Suprapubic skin (tissue), 4 donors: ENCODE results near the gene UNC93A. TPM values are rescaled to one million over a fixed set of nuclear protein-coding genes. Genes with fewer than 3 reads are reported as not detected.
A peak's percentile ranks its signal among the peaks of the same experiment; 100 is the strongest.
"Not testable (repeated sequence)": the region's sequence is repeated elsewhere in the genome, so short reads cannot be mapped to it uniquely, and the experiment has no call there.

ENCODE experiments used
- DNase-seq, 2 donors: peaks; one replicate each; pipeline ENCODE4 v3.0.0-alpha.2; 2019; ENCODE audit warnings: low spot score in 2 of 2
- H3K27ac ChIP-seq: fragments of 200-600 bp; sonication (generic); one replicate; pipeline ENCODE4 v1.5.1; 2019
- H3K27me3 ChIP-seq: fragments of 200-600 bp; sonication (generic); one replicate; pipeline ENCODE4 v1.5.1; 2019
- H3K36me3 ChIP-seq: fragments of 200-600 bp; sonication (generic); one replicate; pipeline ENCODE4 v1.5.1; 2019
- H3K4me1 ChIP-seq: fragments of 200-600 bp; sonication (generic); one replicate; pipeline ENCODE4 v1.5.1; 2019
- H3K4me3 ChIP-seq: fragments of 200-600 bp; sonication (generic); one replicate; pipeline ENCODE4 v1.5.1; 2019; ENCODE audit warnings: mild to moderate bottlenecking
- H3K9me3 ChIP-seq: fragments of 200-600 bp; sonication (generic); one replicate; pipeline ENCODE4 v1.5.1; 2019
- EP300 ChIP-seq: sonication (generic); formaldehyde crosslinking; IDR thresholded peaks from one replicate; pipeline ENCODE4 v1.6.1; 2017; ENCODE audit warnings: antibody characterized with exemption
- POLR2A ChIP-seq, 2 donors: fragments of 450-650 bp; IDR thresholded peaks; one replicate each; pipeline ENCODE4 v1.6.1; 2017; ENCODE audit warnings: antibody characterized with exemption in 2 of 2, mild to moderate bottlenecking in 2 of 2, moderate library complexity in 2 of 2
- POLR2AphosphoS5 ChIP-seq, 3 donors: sonication (generic); formaldehyde crosslinking; IDR thresholded peaks; one replicate each; pipeline ENCODE4 v1.6.1; 2017; ENCODE audit warnings: antibody characterized with exemption in 3 of 3
- WGBS: methylation state at CpG from one replicate; pipeline ENCODE4 v1.1.5; 2018; 5-methylcytosine and 5-hydroxymethylcytosine counted together
- total RNA-seq, 4 donors: library from RNA; depleted of rRNA; stranded (reverse); fragments of >200 nt; gene quantifications; one replicate each; pipeline ENCODE4 v1.1.0, GENCODE V29; 2016
- TF ChIP-seq, protein P1 (sequence below), 2 donors: fragments of 200-600 bp in 1 of 2; fragments of 450-650 bp in 1 of 2; sonication (generic) in 1 of 2; IDR thresholded peaks; one replicate each; pipeline ENCODE4 v1.5.1; 2016 to 2019; ENCODE audit warnings: antibody characterized with exemption in 2 of 2, mild to moderate bottlenecking in 1 of 2, moderate library complexity in 1 of 2

The UNC93A gene
- total RNA-seq, 4 donors from 2014 or later: 16.1 to 41.7 (median 30.2) TPM

DNA sequence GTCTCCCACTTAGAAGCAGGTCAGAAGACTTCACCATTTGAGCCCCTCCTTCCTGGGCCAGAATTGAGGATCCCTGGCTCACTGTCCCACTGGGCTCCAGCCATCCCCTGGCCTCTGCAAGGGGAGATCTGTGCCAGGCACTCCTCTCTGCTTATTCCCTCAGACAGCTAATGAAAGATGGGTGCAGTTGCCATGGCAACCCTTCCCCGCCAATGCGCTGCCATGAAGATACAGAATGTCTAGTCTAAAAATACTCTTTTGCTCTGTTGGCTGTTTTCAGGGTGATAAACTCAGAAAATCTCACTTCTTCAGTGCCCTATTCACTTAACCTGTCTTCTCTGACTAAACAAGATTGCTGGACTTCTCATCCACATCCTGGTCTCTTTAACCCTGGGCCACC lies 20.2 kb downstream of the UNC93A start:
- no peak for DNase-seq
- Histone ChIP-seq H3K27ac (no peak overlapping the region), H3K36me3 (no peaks in the 10 kb centered on the region), H3K4me1 (no peaks in the 10 kb centered on the region), H3K4me3 (no peak overlapping the region), H3K27me3 (peaks cover 39% of the 10 kb centered on the region), H3K9me3 (no peaks in the 10 kb centered on the region)
- 36% methylated on average over 2 of the region's 2 CpGs for WGBS
- TF ChIP-seq EP300 (no peak), POLR2A (IDR thresholded peaks at IDR 0.05) (no peak), POLR2AphosphoS5 (IDR thresholded peaks at IDR 0.05) (no peak)
- TF ChIP-seq, protein P1, sequence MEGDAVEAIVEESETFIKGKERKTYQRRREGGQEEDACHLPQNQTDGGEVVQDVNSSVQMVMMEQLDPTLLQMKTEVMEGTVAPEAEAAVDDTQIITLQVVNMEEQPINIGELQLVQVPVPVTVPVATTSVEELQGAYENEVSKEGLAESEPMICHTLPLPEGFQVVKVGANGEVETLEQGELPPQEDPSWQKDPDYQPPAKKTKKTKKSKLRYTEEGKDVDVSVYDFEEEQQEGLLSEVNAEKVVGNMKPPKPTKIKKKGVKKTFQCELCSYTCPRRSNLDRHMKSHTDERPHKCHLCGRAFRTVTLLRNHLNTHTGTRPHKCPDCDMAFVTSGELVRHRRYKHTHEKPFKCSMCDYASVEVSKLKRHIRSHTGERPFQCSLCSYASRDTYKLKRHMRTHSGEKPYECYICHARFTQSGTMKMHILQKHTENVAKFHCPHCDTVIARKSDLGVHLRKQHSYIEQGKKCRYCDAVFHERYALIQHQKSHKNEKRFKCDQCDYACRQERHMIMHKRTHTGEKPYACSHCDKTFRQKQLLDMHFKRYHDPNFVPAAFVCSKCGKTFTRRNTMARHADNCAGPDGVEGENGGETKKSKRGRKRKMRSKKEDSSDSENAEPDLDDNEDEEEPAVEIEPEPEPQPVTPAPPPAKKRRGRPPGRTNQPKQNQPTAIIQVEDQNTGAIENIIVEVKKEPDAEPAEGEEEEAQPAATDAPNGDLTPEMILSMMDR (IDR thresholded peaks at IDR 0.05): no peak

DNA sequence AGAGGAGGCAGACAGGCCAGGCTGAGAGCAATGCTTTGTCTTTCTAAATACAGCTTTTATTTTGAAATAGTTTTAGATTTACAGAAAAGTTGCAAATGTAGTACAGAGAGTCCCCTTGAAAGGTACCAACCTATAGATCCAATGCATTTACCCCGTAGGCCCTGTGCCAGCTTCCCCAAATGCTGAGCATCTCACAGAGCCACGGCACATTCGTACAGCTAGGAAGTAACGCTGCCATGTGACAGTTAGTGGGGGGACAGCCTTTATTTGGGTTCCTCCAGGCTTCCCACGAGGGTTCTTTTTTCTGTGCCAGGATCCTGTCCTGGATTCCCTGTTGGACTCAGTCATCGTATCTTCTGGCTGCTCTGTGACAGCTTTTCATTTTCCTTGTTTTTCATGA lies 20.6 kb downstream of the UNC93A start:
- H3K27me3 ChIP-seq: peaks cover 39% of the 10 kb centered on the region
- WGBS: 63% methylated on average over 6 of the region's 6 CpGs
- not testable (repeated sequence) for H3K36me3 ChIP-seq, H3K4me1 ChIP-seq, DNase-seq, H3K9me3 ChIP-seq, H3K4me3 ChIP-seq, H3K27ac ChIP-seq

DNA sequence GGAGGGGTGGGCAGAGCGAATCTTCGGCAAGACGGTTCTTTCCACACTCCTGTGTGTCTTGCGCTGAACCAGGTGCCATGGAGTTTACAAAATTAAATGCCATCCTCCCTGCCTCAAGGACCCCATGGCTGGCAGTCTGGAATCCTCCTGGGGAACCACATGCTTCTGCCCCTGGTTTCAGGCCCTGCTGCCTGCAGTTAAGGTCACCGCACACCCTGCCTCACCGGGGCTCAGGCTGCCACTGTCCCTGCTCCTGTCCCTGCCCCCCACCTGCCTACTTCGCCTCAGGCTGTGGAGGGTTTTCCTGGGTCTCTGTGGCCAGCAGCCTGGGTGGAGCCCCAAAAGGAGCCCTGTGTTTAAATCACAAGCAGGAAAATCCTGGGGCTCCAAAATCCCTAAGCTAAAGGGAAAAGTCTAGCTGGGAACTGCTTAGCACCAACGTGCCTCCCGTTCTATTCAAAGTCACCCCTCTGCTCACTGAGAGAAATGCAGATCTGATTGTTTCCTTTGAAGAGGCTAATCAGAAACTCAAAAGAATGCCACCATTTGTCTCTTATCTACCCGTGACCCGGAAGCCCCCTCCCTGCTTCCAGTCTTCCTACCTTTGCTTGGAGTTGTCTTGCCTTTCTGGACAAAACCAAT lies 23.2 kb downstream of the UNC93A start:
- Histone ChIP-seq H3K27ac (no peak overlapping the region), H3K36me3 (no peaks in the 10 kb centered on the region), H3K9me3 (no peaks in the 10 kb centered on the region), H3K4me1 (no peaks in the 10 kb centered on the region), H3K27me3 (peaks cover 39% of the 10 kb centered on the region), H3K4me3 (no peak overlapping the region)
- WGBS: 71% methylated on average over 11 of the region's 11 CpGs
- TF ChIP-seq, protein P1 (IDR thresholded peaks at IDR 0.05): no peak
- TF ChIP-seq POLR2AphosphoS5 (IDR thresholded peaks at IDR 0.05) (no peak), EP300 (no peak), POLR2A (IDR thresholded peaks at IDR 0.05) (no peak)
- no peak for DNase-seq

DNA sequence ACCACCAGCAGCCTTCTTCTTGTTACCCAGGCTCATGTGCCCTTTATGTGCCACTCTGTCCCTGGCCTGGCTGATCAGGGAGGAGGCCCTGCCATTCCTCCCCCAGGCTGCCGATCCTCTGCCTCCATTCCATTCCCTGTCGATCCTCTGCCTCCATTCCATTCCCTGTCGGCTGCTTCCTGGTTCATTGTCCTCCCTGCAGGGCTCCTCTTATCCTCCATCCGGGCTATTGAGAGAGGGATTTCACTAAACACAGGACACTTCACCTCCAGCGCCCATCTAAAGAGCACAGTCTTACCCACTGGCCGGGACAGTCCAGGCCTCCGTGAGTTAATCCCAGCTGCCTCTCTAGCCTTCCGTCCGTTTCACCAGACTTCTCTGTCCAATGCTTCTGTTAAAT lies 26.1 kb downstream of the UNC93A start:
- H3K36me3 ChIP-seq: no peaks in the 10 kb centered on the region
- H3K9me3 ChIP-seq: no peaks in the 10 kb centered on the region
- no peak overlapping the region for H3K27ac ChIP-seq
- H3K27me3 ChIP-seq: peaks cover 33% of the 10 kb centered on the region
- H3K4me3 ChIP-seq: no peak overlapping the region
- no peaks in the 10 kb centered on the region for H3K4me1 ChIP-seq
- WGBS: 82% methylated on average over 8 of the region's 9 CpGs
- TF ChIP-seq POLR2A (IDR thresholded peaks at IDR 0.05) (no peak), POLR2AphosphoS5 (IDR thresholded peaks at IDR 0.05) (no peak), EP300 (no peak)
- TF ChIP-seq, protein P1 (IDR thresholded peaks at IDR 0.05): no peak
- no peak for DNase-seq

DNA sequence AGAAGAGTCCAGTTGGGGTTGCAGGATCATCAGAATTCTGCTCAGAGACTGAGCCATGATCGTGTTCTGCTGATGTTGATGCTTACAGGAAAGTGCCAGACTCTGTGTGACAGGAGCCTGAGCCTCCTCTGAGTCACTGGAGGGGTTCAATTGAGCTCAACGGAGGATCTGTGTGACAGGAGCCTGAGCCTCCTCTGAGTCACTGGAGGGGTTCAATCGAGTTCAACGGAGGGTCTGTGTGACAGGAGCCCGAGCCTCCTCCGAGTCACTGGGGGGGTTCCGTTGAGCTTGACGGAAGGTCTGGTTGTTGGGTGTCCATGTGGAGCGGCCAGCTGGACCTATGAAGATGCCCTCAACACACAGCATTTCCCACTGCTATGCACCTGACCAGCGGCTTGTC lies 27.2 kb downstream of the UNC93A start:
- not testable (repeated sequence) for H3K36me3 ChIP-seq, H3K27ac ChIP-seq, DNase-seq, H3K4me1 ChIP-seq, H3K9me3 ChIP-seq, H3K4me3 ChIP-seq
- WGBS: 100% methylated on average over 4 of the region's 10 CpGs
- peaks cover 26% of the 10 kb centered on the region for H3K27me3 ChIP-seq

DNA sequence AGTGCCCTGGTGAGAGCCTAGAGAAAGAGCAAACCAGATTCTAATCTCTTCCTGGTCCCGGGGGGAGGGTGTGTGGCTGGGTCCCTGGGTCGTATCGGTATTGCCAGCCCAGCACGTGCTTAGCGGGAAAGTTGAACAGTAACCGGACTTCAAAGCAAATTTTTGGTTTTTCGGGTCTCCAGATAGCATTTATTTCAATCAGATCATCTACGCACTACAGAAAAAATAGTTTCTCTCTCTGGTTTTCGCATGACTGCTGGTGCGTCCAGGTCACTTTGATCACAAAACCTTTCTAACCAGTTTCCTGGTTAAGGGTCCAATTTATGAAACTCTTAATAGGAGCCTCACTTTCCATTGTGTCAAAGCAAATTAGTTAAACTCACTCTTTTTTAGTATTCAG lies 27.7 kb downstream of the UNC93A start:
- not testable (repeated sequence) for H3K36me3 ChIP-seq, H3K4me3 ChIP-seq, H3K4me1 ChIP-seq, H3K27ac ChIP-seq, H3K9me3 ChIP-seq, DNase-seq
- WGBS: 70% methylated on average over 6 of the region's 10 CpGs
- peaks cover 24% of the 10 kb centered on the region for H3K27me3 ChIP-seq

DNA sequence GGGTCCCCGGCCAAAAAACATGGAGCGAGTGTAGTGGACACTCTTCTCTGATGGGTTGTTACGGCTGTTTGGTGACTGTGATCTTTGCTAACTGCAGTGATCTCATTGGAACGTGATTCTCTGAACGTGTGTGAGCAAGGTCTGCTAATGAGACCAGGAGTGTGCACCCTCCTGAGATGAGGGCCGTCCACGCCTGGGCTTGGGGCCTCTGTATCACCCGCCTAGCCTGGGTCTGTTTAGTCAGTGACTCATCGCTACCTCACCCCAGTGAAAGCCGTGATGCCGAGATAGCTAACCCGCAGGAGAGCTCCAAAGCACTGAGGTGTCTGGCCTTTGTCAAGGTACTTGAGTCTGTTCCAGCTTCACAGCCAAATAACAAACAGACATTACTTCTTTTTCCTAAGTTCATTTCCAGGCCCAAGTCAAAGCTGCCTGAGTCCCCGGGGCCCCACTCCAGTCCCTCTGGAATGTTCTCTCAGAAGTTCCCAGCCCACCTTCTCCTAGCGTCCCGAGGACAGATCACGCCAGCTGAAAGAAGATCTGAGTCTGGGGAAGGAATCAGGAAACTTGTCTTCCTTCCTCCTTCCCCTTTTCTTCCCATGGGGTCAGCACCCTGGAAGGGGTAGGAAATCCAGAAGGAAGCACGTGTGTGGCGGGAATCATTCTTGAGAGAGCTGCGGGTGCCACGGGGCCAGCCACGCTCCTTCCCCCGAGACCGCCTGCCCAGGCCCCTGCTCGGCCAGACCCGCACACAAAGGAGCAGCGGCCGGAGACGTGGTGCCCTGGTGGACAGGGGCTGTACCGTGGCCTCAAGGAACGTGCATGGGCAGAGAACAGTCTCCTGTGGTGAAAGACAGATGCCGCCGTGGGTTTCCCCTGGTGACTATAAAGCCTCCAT lies 29.0 kb downstream of the UNC93A start:
- not testable (repeated sequence) for H3K36me3 ChIP-seq, H3K4me3 ChIP-seq, H3K9me3 ChIP-seq, H3K27ac ChIP-seq, DNase-seq, H3K4me1 ChIP-seq
- peaks cover 17% of the 10 kb centered on the region for H3K27me3 ChIP-seq
- no CpG with 5 or more reads among the region's 32 CpGs for WGBS

DNA sequence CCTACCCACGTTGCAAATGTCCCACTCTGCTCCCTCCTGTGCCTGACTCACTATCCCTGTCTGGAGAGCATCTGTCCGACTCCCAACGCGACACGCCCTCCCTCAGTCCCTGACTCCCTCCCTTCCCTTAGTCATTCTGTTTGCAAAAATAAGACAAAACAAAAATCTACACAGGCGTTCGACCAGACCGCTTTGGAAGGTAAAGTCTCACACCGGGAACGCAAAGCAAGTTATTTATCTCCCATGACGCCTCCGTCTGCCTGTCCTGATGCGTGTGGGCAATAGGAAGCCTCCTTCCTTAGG lies 29.6 kb downstream of the UNC93A start:
- not testable (repeated sequence) for H3K4me1 ChIP-seq, H3K4me3 ChIP-seq, H3K27ac ChIP-seq, H3K9me3 ChIP-seq, H3K36me3 ChIP-seq
- no CpG with 5 or more reads among the region's 13 CpGs for WGBS
- peak in 1 of 2 donors; percentile 2 for DNase-seq
- H3K27me3 ChIP-seq: peaks cover 19% of the 10 kb centered on the region

DNA sequence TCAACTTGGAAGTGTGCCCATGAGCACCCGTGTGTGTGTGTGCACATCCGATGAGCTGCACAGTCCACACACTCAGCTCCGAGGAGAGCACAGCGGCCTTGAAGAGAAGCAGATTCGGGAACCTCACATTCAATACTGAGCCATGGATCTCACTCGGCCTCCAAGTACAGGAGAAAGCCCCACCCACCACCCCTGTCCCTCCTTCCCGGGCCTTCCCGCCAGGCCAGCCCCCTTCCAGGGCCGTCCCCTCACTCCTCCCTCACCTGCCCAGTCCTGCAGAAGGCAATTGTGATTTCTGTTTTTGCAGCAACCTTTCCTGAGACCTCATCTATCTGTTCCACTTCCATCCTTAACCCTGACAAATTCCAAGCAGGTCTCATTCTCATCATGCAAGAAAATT lies 30.1 kb downstream of the UNC93A start:
- not testable (repeated sequence) for H3K9me3 ChIP-seq, H3K27ac ChIP-seq, H3K4me3 ChIP-seq, H3K4me1 ChIP-seq, H3K36me3 ChIP-seq
- 75% methylated on average over 7 of the region's 9 CpGs for WGBS
- peaks cover 16% of the 10 kb centered on the region for H3K27me3 ChIP-seq
- peak in 1 of 2 donors; percentile 28 for DNase-seq
